HFF-Myc (cell line): ENCODE results near the gene APC2.
A peak's percentile ranks its signal among the peaks of the same experiment; 100 is the strongest.

Source experiments
- DNase-seq: peaks from one replicate; pipeline ENCODE4 v3.0.0-alpha.2; 2011; ENCODE audit warnings: low read depth; ENCODE audit errors: extremely low read depth
- H3K4me3 ChIP-seq: replicated peaks from 2 replicates; pipeline ENCODE4 v1.5.1; 2011; ENCODE audit warnings: low read depth, mild to moderate bottlenecking, control low read depth, low read length
- CTCF ChIP-seq: IDR thresholded peaks from 2 replicates; pipeline ENCODE4 v1.5.1; 2012; ENCODE audit warnings: mild to moderate bottlenecking, low read depth, low read length, control low read depth; ENCODE audit errors: missing control alignments

APC2 gene

GRCh38 chr19:1445185-1445931 lies 4.6 kb upstream of the APC2 start:
- no peak overlapping the region for H3K4me3 ChIP-seq
- peak; percentile 71 for TF ChIP-seq CTCF
- no peak for DNase-seq

- DNase-seq: no peak
- no peak overlapping the region for H3K4me3 ChIP-seq
- TF ChIP-seq CTCF: no peak
These were observed 3.8 kb upstream of the APC2 start for GRCh38 chr19:1445932-1446712.

GRCh38 chr19:1446713-1447481 lies 3.0 kb upstream of the APC2 start:
- TF ChIP-seq CTCF: no peak
- DNase-seq: no peak

GRCh38 chr19:1447504-1447903 lies 2.4 kb upstream of the APC2 start:
- DNase-seq: no peak
- no peak for TF ChIP-seq CTCF
- H3K4me3 ChIP-seq: no peak overlapping the region

More at GRCh38 chr19:1446713-1447481, 3.0 kb upstream of the APC2 start:
- H3K4me3 ChIP-seq: no peak overlapping the region

GRCh38 chr19:1447944-1448343 lies 2.0 kb upstream of the APC2 start:
- DNase-seq: no peak
- no peak overlapping the region for H3K4me3 ChIP-seq
- no peak for TF ChIP-seq CTCF

GRCh38 chr19:1450735-1451731 lies 1.1 kb downstream of the APC2 start:
- no peak for TF ChIP-seq CTCF
- no peak for DNase-seq
- no peak overlapping the region for H3K4me3 ChIP-seq
